ENCODE data around the gene THRSP.
"Not testable (repeated sequence)": the region's sequence is repeated elsewhere in the genome, so short reads cannot be mapped to it uniquely, and the experiment has no call there.

THRSP gene

GRCh38 chr11:78050964-78051831, 12.5 kb upstream of the THRSP start:
- H3K36me3 ChIP-seq (ENCODE audit: control insufficient read depth, insufficient read depth, low read length): no peaks in the 10 kb centered on the region
- H3K4me1 ChIP-seq (ENCODE audit: control insufficient read depth, insufficient read depth, low read length): peaks cover 15% of the 10 kb centered on the region
- peak overlapping the region; percentile 50 for H3K9ac ChIP-seq (ENCODE audit: low read length)
- no peaks in the 10 kb centered on the region for H3K27me3 ChIP-seq (ENCODE audit: control insufficient read depth, insufficient read depth, low read length)
- peak overlapping the region; percentile 71; the same call in 1 of the 2 replicates for H3K27ac ChIP-seq (ENCODE audit: low read depth, low read length)
- H3K9me3 ChIP-seq (ENCODE audit: control insufficient read depth, insufficient read depth, low read depth, low read length): no peaks in the 10 kb centered on the region
- H3K4me3 ChIP-seq (ENCODE audit: low read depth, low read length): no peak overlapping the region

- Histone ChIP-seq H3K9me3 (ENCODE audit: control insufficient read depth, insufficient read depth, low read depth, low read length) (no peaks in the 10 kb centered on the region), H3K36me3 (ENCODE audit: control insufficient read depth, insufficient read depth, low read length) (no peaks in the 10 kb centered on the region), H3K9ac (ENCODE audit: low read length) (no peak overlapping the region), H3K4me3 (ENCODE audit: low read depth, low read length) (no peak overlapping the region), H3K27me3 (ENCODE audit: control insufficient read depth, insufficient read depth, low read length) (no peaks in the 10 kb centered on the region), H3K27ac (ENCODE audit: low read depth, low read length) (no peak overlapping the region), H3K4me1 (ENCODE audit: control insufficient read depth, insufficient read depth, low read length) (peaks cover 13% of the 10 kb centered on the region)
Measured at GRCh38 chr11:78054971-78055370, 8.7 kb upstream of the THRSP start.

GRCh38 chr11:78056093-78056492, 7.6 kb upstream of the THRSP start:
- Histone ChIP-seq H3K4me1 (ENCODE audit: control insufficient read depth, insufficient read depth, low read length) (peaks cover 5% of the 10 kb centered on the region), H3K36me3 (ENCODE audit: control insufficient read depth, insufficient read depth, low read length) (no peaks in the 10 kb centered on the region), H3K27ac (ENCODE audit: low read depth, low read length) (no peak overlapping the region), H3K9me3 (ENCODE audit: control insufficient read depth, insufficient read depth, low read depth, low read length) (no peaks in the 10 kb centered on the region), H3K9ac (ENCODE audit: low read length) (no peak overlapping the region), H3K27me3 (ENCODE audit: control insufficient read depth, insufficient read depth, low read length) (no peaks in the 10 kb centered on the region), H3K4me3 (ENCODE audit: low read depth, low read length) (no peak overlapping the region)

- Histone ChIP-seq H3K4me3 (ENCODE audit: low read depth, low read length) (no peak overlapping the region), H3K27ac (ENCODE audit: low read depth, low read length) (no peak overlapping the region), H3K27me3 (ENCODE audit: control insufficient read depth, insufficient read depth, low read length) (no peaks in the 10 kb centered on the region), H3K36me3 (ENCODE audit: control insufficient read depth, insufficient read depth, low read length) (no peaks in the 10 kb centered on the region), H3K9me3 (ENCODE audit: control insufficient read depth, insufficient read depth, low read depth, low read length) (no peaks in the 10 kb centered on the region), H3K4me1 (ENCODE audit: control insufficient read depth, insufficient read depth, low read length) (no peaks in the 10 kb centered on the region), H3K9ac (ENCODE audit: low read length) (no peak overlapping the region)
Measured at GRCh38 chr11:78057462-78058055, 6.1 kb upstream of the THRSP start.

GRCh38 chr11:78059749-78060328, 3.8 kb upstream of the THRSP start:
- not testable (repeated sequence) for H3K4me3 ChIP-seq (ENCODE audit: low read depth, low read length); H3K9me3 ChIP-seq (ENCODE audit: control insufficient read depth, insufficient read depth, low read depth, low read length); H3K4me1 ChIP-seq (ENCODE audit: control insufficient read depth, insufficient read depth, low read length); H3K9ac ChIP-seq (ENCODE audit: low read length); H3K27ac ChIP-seq (ENCODE audit: low read depth, low read length); H3K27me3 ChIP-seq (ENCODE audit: control insufficient read depth, insufficient read depth, low read length); H3K36me3 ChIP-seq (ENCODE audit: control insufficient read depth, insufficient read depth, low read length)

GRCh38 chr11:78060533-78060932, 3.1 kb upstream of the THRSP start:
- H3K27ac ChIP-seq (ENCODE audit: low read depth, low read length): no peak overlapping the region
- no peaks in the 10 kb centered on the region for H3K27me3 ChIP-seq (ENCODE audit: control insufficient read depth, insufficient read depth, low read length)
- H3K4me1 ChIP-seq (ENCODE audit: control insufficient read depth, insufficient read depth, low read length): no peaks in the 10 kb centered on the region
- H3K36me3 ChIP-seq (ENCODE audit: control insufficient read depth, insufficient read depth, low read length): no peaks in the 10 kb centered on the region
- no peak overlapping the region for H3K4me3 ChIP-seq (ENCODE audit: low read depth, low read length)
- H3K9ac ChIP-seq (ENCODE audit: low read length): no peak overlapping the region
- no peaks in the 10 kb centered on the region for H3K9me3 ChIP-seq (ENCODE audit: control insufficient read depth, insufficient read depth, low read depth, low read length)

- Histone ChIP-seq H3K4me3 (ENCODE audit: low read depth, low read length) (no peak overlapping the region), H3K9ac (ENCODE audit: low read length) (no peak overlapping the region), H3K27ac (ENCODE audit: low read depth, low read length) (no peak overlapping the region), H3K36me3 (ENCODE audit: control insufficient read depth, insufficient read depth, low read length) (no peaks in the 10 kb centered on the region), H3K27me3 (ENCODE audit: control insufficient read depth, insufficient read depth, low read length) (no peaks in the 10 kb centered on the region), H3K9me3 (ENCODE audit: control insufficient read depth, insufficient read depth, low read depth, low read length) (no peaks in the 10 kb centered on the region), H3K4me1 (ENCODE audit: control insufficient read depth, insufficient read depth, low read length) (no peaks in the 10 kb centered on the region)
Measured at GRCh38 chr11:78061088-78061920, 2.4 kb upstream of the THRSP start.

GRCh38 chr11:78061921-78062311, 1.7 kb upstream of the THRSP start:
- Histone ChIP-seq H3K27me3 (ENCODE audit: control insufficient read depth, insufficient read depth, low read length) (no peaks in the 10 kb centered on the region), H3K36me3 (ENCODE audit: control insufficient read depth, insufficient read depth, low read length) (no peaks in the 10 kb centered on the region), H3K27ac (ENCODE audit: low read depth, low read length) (no peak overlapping the region), H3K4me1 (ENCODE audit: control insufficient read depth, insufficient read depth, low read length) (no peaks in the 10 kb centered on the region), H3K4me3 (ENCODE audit: low read depth, low read length) (no peak overlapping the region), H3K9me3 (ENCODE audit: control insufficient read depth, insufficient read depth, low read depth, low read length) (no peaks in the 10 kb centered on the region), H3K9ac (ENCODE audit: low read length) (no peak overlapping the region)

- Histone ChIP-seq H3K9me3 (ENCODE audit: control insufficient read depth, insufficient read depth, low read depth, low read length) (no peaks in the 10 kb centered on the region), H3K4me3 (ENCODE audit: low read depth, low read length) (no peak overlapping the region), H3K27ac (ENCODE audit: low read depth, low read length) (no peak overlapping the region), H3K9ac (ENCODE audit: low read length) (no peak overlapping the region), H3K36me3 (ENCODE audit: control insufficient read depth, insufficient read depth, low read length) (peaks cover 2% of the 10 kb centered on the region; the same call in 1 of the 2 replicates), H3K27me3 (ENCODE audit: control insufficient read depth, insufficient read depth, low read length) (no peaks in the 10 kb centered on the region), H3K4me1 (ENCODE audit: control insufficient read depth, insufficient read depth, low read length) (no peaks in the 10 kb centered on the region)
Measured at GRCh38 chr11:78062671-78063070, 990 bp upstream of the THRSP start.

- Histone ChIP-seq H3K9me3 (ENCODE audit: control insufficient read depth, insufficient read depth, low read depth, low read length) (no peaks in the 10 kb centered on the region), H3K36me3 (ENCODE audit: control insufficient read depth, insufficient read depth, low read length) (peaks cover 20% of the 10 kb centered on the region), H3K27me3 (ENCODE audit: control insufficient read depth, insufficient read depth, low read length) (no peaks in the 10 kb centered on the region), H3K4me3 (ENCODE audit: low read depth, low read length) (no peak overlapping the region), H3K9ac (ENCODE audit: low read length) (no peak overlapping the region), H3K4me1 (ENCODE audit: control insufficient read depth, insufficient read depth, low read length) (no peaks in the 10 kb centered on the region), H3K27ac (ENCODE audit: low read depth, low read length) (no peak overlapping the region)
Measured at GRCh38 chr11:78065203-78065602, 1.5 kb downstream of the THRSP start.
